Endothelial cell (in vitro differentiated cells): Measurements from ENCODE around the gene PCLO. TPM values are rescaled to one million over a fixed set of nuclear protein-coding genes. Genes with fewer than 3 reads are reported as not detected.

Source experiments
- DNase-seq: peaks from one replicate; pipeline ENCODE4 v3.0.0; 2021; ENCODE audit warnings: low spot score
- H3K27ac Mint-ChIP-seq: one replicate; pipeline ENCODE4 v1.8.0; 2021; ENCODE audit warnings: mixed read lengths, inconsistent platforms; ENCODE audit not compliant: unreplicated experiment
- H3K27me3 Mint-ChIP-seq: one replicate; pipeline ENCODE4 v1.8.0; 2021; ENCODE audit warnings: mild to moderate bottlenecking, moderate library complexity, mixed read lengths, inconsistent platforms; ENCODE audit not compliant: unreplicated experiment
- H3K36me3 Mint-ChIP-seq: one replicate; pipeline ENCODE4 v1.8.0; 2021; ENCODE audit warnings: mild to moderate bottlenecking, low read depth, mixed read lengths, inconsistent platforms; ENCODE audit not compliant: unreplicated experiment
- H3K4me1 Mint-ChIP-seq: one replicate; pipeline ENCODE4 v1.8.0; 2021; ENCODE audit warnings: mild to moderate bottlenecking, mixed read lengths, inconsistent platforms; ENCODE audit not compliant: unreplicated experiment
- H3K4me3 Mint-ChIP-seq: one replicate; pipeline ENCODE4 v1.8.0; 2021; ENCODE audit warnings: mild to moderate bottlenecking, mixed read lengths, inconsistent platforms; ENCODE audit not compliant: unreplicated experiment
- H3K9me3 Mint-ChIP-seq: one replicate; pipeline ENCODE4 v1.8.0; 2021; ENCODE audit warnings: mixed read lengths, inconsistent platforms; ENCODE audit not compliant: unreplicated experiment
- CTCF ChIP-seq: fragments of 200-600 bp; sonication (generic); IDR thresholded peaks from one replicate; pipeline ENCODE4 v1.5.0; 2021; ENCODE audit warnings: antibody characterized with exemption; ENCODE audit not compliant: unreplicated experiment
- total RNA-seq: library from RNA; stranded (reverse); fragmentation: NEBNext Ultra II Directional; extraction: Animal tissue kit (Norgen Biotek cat#: 25700); gene quantifications from one replicate; pipeline ENCODE4 v1.2.1, GENCODE V29; 2021; ENCODE audit not compliant: unreplicated experiment

PCLO gene
- total RNA-seq, 1 donor from 2014 or later: 5.1 TPM

- Mint-ChIP-seq H3K9me3 (no peaks in the 10 kb centered on the region), H3K27me3 (no peaks in the 10 kb centered on the region), H3K4me1 (no peaks in the 10 kb centered on the region), H3K27ac (no peak overlapping the region), H3K4me3 (no peak overlapping the region), H3K36me3 (peaks cover 9% of the 10 kb centered on the region)
- no peak for TF ChIP-seq CTCF
- DNase-seq: no peak
These were observed 43.2 kb downstream of the PCLO start for GRCh38 chr7:83119494-83119893.

GRCh38 chr7:83119026-83119382, 43.7 kb downstream of the PCLO start:
- Mint-ChIP-seq H3K36me3 (peaks cover 9% of the 10 kb centered on the region), H3K27ac (no peak overlapping the region), H3K4me3 (no peak overlapping the region), H3K9me3 (no peaks in the 10 kb centered on the region), H3K27me3 (no peaks in the 10 kb centered on the region), H3K4me1 (no peaks in the 10 kb centered on the region)
- DNase-seq: no peak
- TF ChIP-seq CTCF: no peak

- no peak for DNase-seq
- Mint-ChIP-seq H3K36me3 (peaks cover 9% of the 10 kb centered on the region), H3K27me3 (no peaks in the 10 kb centered on the region), H3K27ac (no peak overlapping the region), H3K4me1 (no peaks in the 10 kb centered on the region), H3K9me3 (no peaks in the 10 kb centered on the region), H3K4me3 (no peak overlapping the region)
- no peak for TF ChIP-seq CTCF
These were observed 44.2 kb downstream of the PCLO start for GRCh38 chr7:83118347-83119025.

- Mint-ChIP-seq H3K4me3 (no peak overlapping the region), H3K9me3 (no peaks in the 10 kb centered on the region), H3K27ac (no peak overlapping the region), H3K36me3 (peaks cover 9% of the 10 kb centered on the region), H3K4me1 (no peaks in the 10 kb centered on the region), H3K27me3 (no peaks in the 10 kb centered on the region)
- TF ChIP-seq CTCF: no peak
- no peak for DNase-seq
These were observed 45.2 kb downstream of the PCLO start for GRCh38 chr7:83117466-83117865.

- no peak overlapping the region for H3K27ac Mint-ChIP-seq
- no peaks in the 10 kb centered on the region for H3K36me3 Mint-ChIP-seq
- H3K4me1 Mint-ChIP-seq: no peaks in the 10 kb centered on the region
- DNase-seq: no peak
- TF ChIP-seq CTCF: no peak
- H3K4me3 Mint-ChIP-seq: no peak overlapping the region
- no peaks in the 10 kb centered on the region for H3K9me3 Mint-ChIP-seq
- no peaks in the 10 kb centered on the region for H3K27me3 Mint-ChIP-seq
These were observed 51.3 kb downstream of the PCLO start for GRCh38 chr7:83111391-83111790.
